Stimulated activated CD8-positive, alpha-beta memory T cell treated with anti-CD3 and anti-CD28 coated beads, Interleukin-15, amount 100 ng/mL, for 4 hours (primary cell): ENCODE measurements around the gene B4GALT4.
"Not testable (repeated sequence)": the region's sequence is repeated elsewhere in the genome, so short reads cannot be mapped to it uniquely, and the experiment has no call there.

Experiments used
- DNase-seq, 2 donors: peaks; one replicate each; pipeline ENCODE4 v3.0.0-alpha.2; 2020; ENCODE audit warnings: low read depth in 2 of 2

B4GALT4 gene

GRCh38 chr3:119205209-119205608 is 35.5 kb downstream of the B4GALT4 start:
- DNase-seq, result no peak

DNA sequence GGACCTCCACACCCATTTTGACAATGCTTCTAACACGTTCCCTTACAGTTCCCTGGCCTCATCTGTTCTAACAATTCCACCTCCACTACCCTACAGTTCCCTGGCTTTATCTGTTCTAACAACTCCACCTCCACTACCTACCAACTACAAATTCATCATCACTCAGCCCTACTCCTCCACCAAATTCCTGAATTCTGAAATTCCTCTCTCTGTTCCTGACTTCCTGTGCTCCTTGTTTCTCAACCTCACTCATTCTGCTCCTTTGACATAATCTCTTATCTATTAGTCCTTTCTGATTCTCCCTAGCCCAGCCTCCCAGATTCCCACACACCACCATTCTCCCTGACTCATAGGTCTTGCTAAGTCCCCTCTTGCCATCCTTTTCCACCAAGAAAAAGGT is 44.8 kb downstream of the B4GALT4 start:
- DNase-seq, result no peak

DNA sequence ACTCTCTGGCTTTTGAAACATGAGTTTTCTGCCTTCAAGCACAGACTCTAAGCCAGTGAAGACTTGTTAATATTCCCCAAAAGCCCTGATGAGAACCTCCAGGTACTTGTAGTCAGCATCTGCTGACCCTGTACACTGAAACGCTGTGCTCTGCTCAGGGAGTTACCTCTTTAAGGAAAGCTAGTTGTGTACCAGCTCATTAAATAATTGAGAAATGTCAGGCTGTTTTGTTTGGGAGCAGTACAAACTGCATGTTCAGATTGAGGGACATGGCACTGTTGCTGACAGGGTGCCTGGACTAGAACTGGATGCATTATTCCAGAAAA is 45.6 kb downstream of the B4GALT4 start:
- DNase-seq, result no peak

- no peak for DNase-seq
Observed at GRCh38 chr3:119194237-119195150, 46.2 kb downstream of the B4GALT4 start.

DNA sequence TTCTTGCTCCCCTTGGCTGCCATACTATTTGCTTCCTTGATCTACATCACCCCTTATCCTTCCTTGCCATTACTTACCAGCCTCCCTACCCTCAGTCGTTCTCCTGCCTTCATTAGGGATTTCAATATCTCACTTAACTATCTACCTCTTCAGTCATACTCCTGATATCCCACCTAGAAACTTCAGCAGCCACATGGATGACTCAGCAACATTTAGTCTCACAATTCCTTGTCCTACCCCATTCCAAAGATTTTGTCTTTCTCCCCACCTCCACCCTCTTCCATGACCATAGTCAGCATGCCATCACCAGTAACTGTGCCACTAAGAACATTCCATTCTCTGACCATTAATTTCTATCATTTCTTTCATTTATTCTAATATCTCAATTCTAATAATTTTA is 48.9 kb downstream of the B4GALT4 start:
- DNase-seq, result no peak

DNA sequence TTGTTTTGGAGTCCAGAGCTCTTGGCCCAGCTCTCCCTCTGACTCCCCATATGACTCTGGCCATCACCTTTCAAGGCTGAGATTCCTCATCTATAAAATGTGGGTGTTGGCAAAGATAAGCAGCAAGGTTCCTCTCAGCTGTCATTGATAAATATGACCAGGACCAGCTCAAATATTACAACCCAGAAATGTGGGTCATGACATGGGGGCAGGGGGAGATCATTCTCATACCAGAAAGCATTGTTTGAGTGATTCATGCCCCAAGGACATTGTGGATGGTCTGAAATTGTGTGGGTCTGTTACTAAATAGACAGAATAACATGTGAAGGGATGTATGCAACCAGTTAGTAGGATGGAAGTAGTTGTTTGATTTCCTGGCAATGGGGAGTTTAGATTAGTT is 53.4 kb downstream of the B4GALT4 start:
- DNase-seq, result no peak

DNA sequence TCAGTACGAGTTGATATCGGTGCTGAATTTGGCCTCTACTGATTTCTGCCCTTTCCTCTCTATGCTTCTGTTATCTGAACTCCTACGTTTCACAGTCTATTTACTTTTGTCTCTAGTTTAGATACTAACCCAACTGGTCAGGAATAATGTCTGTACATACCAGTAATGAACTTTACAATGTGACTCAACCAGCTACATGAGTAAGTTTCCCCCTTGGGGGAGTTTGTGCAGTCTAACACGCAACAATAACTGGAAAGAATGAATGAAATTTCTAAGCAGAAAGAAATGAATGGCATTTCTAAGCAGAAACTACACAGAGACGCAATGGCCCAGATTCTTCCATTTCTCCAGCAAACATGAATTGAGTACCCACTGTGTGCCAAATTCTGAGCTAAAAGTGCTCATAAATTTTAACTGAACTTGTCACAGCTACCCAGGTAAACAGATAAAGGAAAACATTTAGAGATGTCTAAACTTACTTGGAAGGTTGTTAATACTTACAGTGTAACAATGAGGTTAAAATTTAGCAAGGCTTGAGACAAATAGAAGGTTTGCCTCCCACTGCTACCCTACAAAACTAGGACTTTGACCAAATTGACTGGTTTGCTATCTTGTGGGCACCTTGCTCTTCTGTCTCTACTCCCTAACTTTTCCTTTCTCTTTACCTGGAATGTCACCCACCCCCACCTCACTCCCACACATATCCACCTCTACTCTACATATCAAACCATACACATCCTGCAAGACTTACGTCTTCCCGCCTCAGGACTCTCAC is 55.7 kb downstream of the B4GALT4 start:
- DNase-seq, result no peak

DNA sequence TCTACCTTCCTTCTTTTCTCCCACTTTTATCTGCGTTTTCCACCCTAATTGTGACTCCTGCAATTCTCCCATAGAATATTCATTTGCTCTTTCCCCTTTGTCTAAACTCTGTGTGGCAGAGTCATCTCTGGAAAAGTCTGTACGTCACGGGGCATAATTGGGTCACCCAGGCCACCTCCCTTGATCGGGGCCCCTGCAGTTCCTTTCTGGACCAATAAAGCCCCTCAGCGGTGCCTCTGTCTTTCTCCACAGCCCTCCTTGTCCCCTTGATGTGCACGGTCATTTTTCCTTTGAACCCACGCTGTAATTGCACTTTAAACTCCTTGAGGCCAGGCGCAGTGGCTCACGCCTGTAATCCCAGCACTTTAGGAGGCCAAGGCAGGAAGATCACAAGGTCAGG is 56.6 kb downstream of the B4GALT4 start:
- no peak for DNase-seq

GRCh38 chr3:119181765-119182164 is 58.9 kb downstream of the B4GALT4 start:
- no peak for DNase-seq

DNA sequence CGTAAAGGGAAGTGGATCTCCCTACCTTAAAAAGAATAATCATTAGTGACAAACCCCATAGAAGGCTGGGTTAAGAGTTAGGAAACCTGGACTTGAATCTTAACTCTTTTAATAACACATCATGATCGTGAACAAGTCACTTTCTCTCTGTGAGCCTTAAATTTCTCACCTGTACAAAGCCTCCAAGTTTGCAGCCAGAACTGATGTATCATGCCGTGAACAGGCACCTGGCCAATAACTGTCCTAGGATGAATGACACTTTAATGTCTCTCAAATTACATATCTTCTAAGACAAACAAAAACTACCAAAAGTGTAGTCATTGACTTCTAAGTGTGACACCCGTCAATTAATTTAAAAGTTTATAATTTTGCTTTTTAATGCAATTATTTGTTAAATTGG is 63.4 kb downstream of the B4GALT4 start:
- no peak for DNase-seq

- no peak for DNase-seq
Observed at GRCh38 chr3:119176778-119177177, 63.9 kb downstream of the B4GALT4 start.

DNA sequence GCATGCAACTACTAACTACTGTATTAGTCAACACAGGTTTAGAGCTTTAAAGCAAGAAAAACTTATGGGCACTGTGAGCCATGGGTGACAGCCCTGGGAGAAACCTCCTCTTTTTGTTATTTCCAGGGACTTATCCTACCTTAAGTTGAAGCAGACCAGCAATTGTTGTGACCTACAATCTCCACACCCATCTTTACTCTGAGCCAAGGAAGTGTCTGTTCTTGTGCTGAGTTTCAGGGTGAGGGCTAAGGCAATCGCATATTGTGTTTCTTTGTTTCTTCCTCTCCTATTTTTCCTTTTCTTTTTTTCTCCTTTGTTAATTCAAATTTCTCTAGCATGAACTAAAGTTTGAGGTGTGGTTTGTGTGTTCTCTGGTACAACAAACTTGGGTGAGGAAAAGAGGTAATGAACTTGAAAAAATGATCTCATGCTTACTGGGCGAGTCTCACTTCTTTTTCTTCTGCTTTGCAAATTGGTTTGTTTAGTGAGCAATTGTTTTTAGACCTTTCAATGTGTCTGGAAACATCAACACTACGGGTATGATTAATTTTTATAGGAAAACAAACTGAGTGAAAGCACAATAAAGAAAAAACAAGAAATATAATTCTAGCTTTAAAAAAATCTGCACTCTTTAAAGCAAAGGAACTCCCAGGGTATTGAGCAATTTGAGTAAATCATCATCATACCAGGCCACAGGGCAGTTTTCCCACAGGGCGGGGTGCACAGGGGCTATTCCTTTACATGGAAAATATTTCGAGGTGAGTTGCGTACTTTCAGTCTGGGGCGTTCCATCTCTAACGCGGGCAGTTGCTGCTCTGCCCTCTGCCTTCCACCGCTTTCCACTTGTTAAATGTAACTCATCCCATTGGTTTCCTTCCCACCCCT is 64.6 kb downstream of the B4GALT4 start:
- no peak for DNase-seq

DNA sequence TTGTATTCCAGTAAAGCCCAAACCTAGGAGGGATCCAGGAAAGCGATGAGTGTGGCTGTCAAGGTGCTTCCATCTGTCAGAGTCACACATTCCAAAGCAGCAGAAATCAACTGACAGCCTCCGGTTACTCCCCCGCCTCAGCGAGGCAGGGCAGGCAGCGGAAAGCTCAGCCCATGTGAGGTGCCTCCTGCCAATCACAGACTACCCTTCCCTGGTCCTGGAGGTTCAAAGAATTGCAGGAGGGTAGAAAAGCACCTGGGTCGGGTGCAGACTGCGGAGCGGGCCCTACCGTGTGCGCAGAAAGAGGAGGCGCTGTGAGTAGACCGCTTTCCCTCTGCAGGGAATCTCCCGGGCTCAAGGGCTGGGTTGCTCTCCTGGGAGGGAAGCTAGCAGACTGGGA is 67.4 kb downstream of the B4GALT4 start, which contains the start of gene UPK1B:
TSS of gene UPK1B (plus strand) at position 274 of the 400 bp plus-strand sequence. CDS start 13,144 bp downstream, outside the sequence.
- DNase-seq, result no peak

DNA sequence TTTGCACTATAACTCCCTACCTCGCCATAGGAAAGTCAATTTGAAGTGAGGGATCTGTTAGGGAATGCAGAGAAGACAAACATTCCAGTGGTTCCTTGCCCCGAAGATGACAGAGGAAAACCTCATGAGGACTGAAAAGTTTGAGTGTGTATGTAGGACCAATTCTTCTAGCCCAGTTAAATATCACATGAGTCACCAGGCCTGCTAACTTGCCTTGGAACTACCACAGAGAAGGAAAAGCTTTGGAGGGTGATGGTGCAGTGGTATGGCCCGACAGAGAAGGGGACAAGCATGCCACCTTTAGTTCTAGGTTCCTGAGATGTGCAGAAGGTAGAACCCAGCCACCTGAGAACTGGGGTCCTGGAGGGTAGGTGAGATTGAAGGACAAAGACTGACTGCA is 69.9 kb downstream of the B4GALT4 start:
- no peak for DNase-seq

DNA sequence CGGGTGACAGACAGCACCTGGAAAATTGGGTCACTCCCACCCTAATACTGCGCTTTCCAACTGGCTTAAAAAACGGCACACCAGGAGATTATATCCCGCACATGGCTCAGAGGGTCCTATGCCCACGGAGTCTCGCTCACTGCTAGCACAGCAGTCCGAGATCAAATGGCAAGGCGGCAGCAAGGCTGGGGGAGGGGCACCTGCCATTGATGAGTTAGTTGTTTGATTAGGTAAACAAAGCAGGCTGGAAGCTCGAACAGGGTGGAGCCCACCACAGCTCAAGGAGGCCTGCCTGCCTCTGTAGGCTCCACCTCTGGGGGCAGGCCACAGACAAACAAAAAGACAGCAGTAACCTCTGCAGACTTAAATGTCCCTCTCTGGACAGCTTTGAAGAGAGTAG is 75.9 kb downstream of the B4GALT4 start:
- not testable (repeated sequence) for DNase-seq
